ENCODE measurements around the gene ZSCAN2.
"Not testable (repeated sequence)": the region's sequence is repeated elsewhere in the genome, so short reads cannot be mapped to it uniquely, and the experiment has no call there.

- not testable (repeated sequence) for TF ChIP-seq POLR2AphosphoS5, EP300 (IDR thresholded peaks at IDR 0.05)
- TF ChIP-seq, protein P1, sequence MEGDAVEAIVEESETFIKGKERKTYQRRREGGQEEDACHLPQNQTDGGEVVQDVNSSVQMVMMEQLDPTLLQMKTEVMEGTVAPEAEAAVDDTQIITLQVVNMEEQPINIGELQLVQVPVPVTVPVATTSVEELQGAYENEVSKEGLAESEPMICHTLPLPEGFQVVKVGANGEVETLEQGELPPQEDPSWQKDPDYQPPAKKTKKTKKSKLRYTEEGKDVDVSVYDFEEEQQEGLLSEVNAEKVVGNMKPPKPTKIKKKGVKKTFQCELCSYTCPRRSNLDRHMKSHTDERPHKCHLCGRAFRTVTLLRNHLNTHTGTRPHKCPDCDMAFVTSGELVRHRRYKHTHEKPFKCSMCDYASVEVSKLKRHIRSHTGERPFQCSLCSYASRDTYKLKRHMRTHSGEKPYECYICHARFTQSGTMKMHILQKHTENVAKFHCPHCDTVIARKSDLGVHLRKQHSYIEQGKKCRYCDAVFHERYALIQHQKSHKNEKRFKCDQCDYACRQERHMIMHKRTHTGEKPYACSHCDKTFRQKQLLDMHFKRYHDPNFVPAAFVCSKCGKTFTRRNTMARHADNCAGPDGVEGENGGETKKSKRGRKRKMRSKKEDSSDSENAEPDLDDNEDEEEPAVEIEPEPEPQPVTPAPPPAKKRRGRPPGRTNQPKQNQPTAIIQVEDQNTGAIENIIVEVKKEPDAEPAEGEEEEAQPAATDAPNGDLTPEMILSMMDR (IDR thresholded peaks at IDR 0.05) = not testable (repeated sequence)
Measured at GRCh38 chr15:84556690-84557089, 44.1 kb upstream of the ZSCAN2 start.

Data from upper lobe of left lung (tissue), 4 donors.